Stimulated activated CD8-positive, alpha-beta memory T cell treated with anti-CD3 and anti-CD28 coated beads, Interleukin-7, amount 100 ng/mL, for 1 hour (primary cell): ENCODE data around the gene ZBTB47.

Source experiments
- DNase-seq, 2 donors: peaks; one replicate each; pipeline ENCODE4 v3.0.0-alpha.2; 2020; ENCODE audit warnings: low read depth in 2 of 2

Gene ZBTB47

GRCh38 chr3:42712688-42713372 lies 59.3 kb downstream of the ZBTB47 start:
- no peak for DNase-seq

GRCh38 chr3:42713747-42714146 lies 60.2 kb downstream of the ZBTB47 start:
- no peak for DNase-seq

GRCh38 chr3:42714171-42714852 lies 60.8 kb downstream of the ZBTB47 start:
- no peak for DNase-seq
